ENCODE data around the gene ZNF761.

- no peak for TF ChIP-seq GATA3 (IDR thresholded peaks at IDR 0.05; ENCODE audit: low read depth, low read length)
- TF ChIP-seq GATA2 (IDR thresholded peaks at IDR 0.05; ENCODE audit: low read depth, low read length) = no peak
Measured at GRCh38 chr19:53461866-53462265, 30.1 kb downstream of the ZNF761 start.

Data from SH-SY5Y (cell line).